ENCODE data around the gene PPFIA2.

- TF ChIP-seq, protein P1, sequence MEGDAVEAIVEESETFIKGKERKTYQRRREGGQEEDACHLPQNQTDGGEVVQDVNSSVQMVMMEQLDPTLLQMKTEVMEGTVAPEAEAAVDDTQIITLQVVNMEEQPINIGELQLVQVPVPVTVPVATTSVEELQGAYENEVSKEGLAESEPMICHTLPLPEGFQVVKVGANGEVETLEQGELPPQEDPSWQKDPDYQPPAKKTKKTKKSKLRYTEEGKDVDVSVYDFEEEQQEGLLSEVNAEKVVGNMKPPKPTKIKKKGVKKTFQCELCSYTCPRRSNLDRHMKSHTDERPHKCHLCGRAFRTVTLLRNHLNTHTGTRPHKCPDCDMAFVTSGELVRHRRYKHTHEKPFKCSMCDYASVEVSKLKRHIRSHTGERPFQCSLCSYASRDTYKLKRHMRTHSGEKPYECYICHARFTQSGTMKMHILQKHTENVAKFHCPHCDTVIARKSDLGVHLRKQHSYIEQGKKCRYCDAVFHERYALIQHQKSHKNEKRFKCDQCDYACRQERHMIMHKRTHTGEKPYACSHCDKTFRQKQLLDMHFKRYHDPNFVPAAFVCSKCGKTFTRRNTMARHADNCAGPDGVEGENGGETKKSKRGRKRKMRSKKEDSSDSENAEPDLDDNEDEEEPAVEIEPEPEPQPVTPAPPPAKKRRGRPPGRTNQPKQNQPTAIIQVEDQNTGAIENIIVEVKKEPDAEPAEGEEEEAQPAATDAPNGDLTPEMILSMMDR (IDR thresholded peaks at IDR 0.05) = no peak
- no peak for TF ChIP-seq POLR2A (IDR thresholded peaks at IDR 0.05)
Measured at GRCh38 chr12:81249976-81250375, 509.2 kb downstream of the PPFIA2 start.

Data from suprapubic skin (tissue), 3 donors.